HepG2 (cell line): ENCODE data around the gene ACADS. TPM values are rescaled to one million over a fixed set of nuclear protein-coding genes. Genes with fewer than 3 reads are reported as not detected.
A peak's percentile ranks its signal among the peaks of the same experiment; 100 is the strongest.

Experiments used
- AGO2 ChIP-seq: fragments of 200-400 bp; formaldehyde crosslinking; optimal IDR thresholded peaks from 2 replicates; pipeline ENCODE3; 2017; ENCODE audit warnings: mild to moderate bottlenecking, low read depth, low read length, moderate library complexity
- HDAC6 ChIP-seq: fragments of 200-600 bp; sonication (generic); IDR thresholded peaks from 2 replicates; pipeline ENCODE4 v1.7.0; 2017; ENCODE audit warnings: mild to moderate bottlenecking, antibody characterized with exemption, low read length, low read depth
- HNRNPL ChIP-seq: fragments of 200-400 bp; formaldehyde crosslinking; IDR thresholded peaks from 2 replicates; pipeline ENCODE4 v1.6.1; 2017; ENCODE audit warnings: mild to moderate bottlenecking, low read depth, low read length
- KDM5B ChIP-seq: sonication (generic); formaldehyde crosslinking; IDR thresholded peaks from 2 replicates; pipeline ENCODE4 v1.4.0; 2020; ENCODE audit warnings: missing genetic modification reagents, mild to moderate bottlenecking, borderline replicate concordance
- RCOR2 ChIP-seq: IDR thresholded peaks from 2 replicates; pipeline ENCODE4 v1.6.1; 2016; ENCODE audit warnings: missing biosample characterization, missing genetic modification reagents
- SALL2 ChIP-seq: sonication (generic); formaldehyde crosslinking; IDR thresholded peaks from 2 replicates; pipeline ENCODE4 v1.8.1; 2023; ENCODE audit warnings: mild to moderate bottlenecking, missing genetic modification reagents, inconsistent platforms
- SAP130 ChIP-seq: IDR thresholded peaks from 2 replicates; pipeline ENCODE4 v1.6.1; 2016; ENCODE audit warnings: low read depth
- TFDP2 ChIP-seq: sonication (generic); formaldehyde crosslinking; IDR thresholded peaks from 2 replicates; pipeline ENCODE4 v1.4.0; 2020; ENCODE audit warnings: missing genetic modification reagents
- TFE3 ChIP-seq: IDR thresholded peaks from 2 replicates; pipeline ENCODE4 v1.6.1; 2016
- TOPORS ChIP-seq: sonication (generic); formaldehyde crosslinking; IDR thresholded peaks from 2 replicates; pipeline ENCODE4 v1.8.0; 2023; ENCODE audit warnings: mild to moderate bottlenecking, missing genetic modification reagents
- YY1 ChIP-seq: IDR thresholded peaks from 2 replicates; pipeline ENCODE4 v1.6.1; 2011; ENCODE audit warnings: low read length, low read depth, moderate library complexity, mild to moderate bottlenecking; ENCODE audit not compliant: insufficient read depth, insufficient replicate concordance
- ZFYVE20 ChIP-seq: sonication (generic); formaldehyde crosslinking; IDR thresholded peaks from 2 replicates; pipeline ENCODE4 v1.8.0; 2023; ENCODE audit warnings: low read depth, mild to moderate bottlenecking, moderate library complexity, missing genetic modification reagents, borderline replicate concordance
- ZMYM3 ChIP-seq: sonication (generic); formaldehyde crosslinking; IDR thresholded peaks from 2 replicates; pipeline ENCODE4 v1.5.1; 2020; ENCODE audit warnings: mild to moderate bottlenecking, missing genetic modification reagents
- ZNF530 ChIP-seq: sonication (generic); formaldehyde crosslinking; IDR thresholded peaks from 2 replicates; pipeline ENCODE4 v1.5.0; 2020; ENCODE audit warnings: low read depth, mild to moderate bottlenecking, missing genetic modification reagents
- ZNF557 ChIP-seq: sonication (generic); formaldehyde crosslinking; IDR thresholded peaks from 2 replicates; pipeline ENCODE4 v1.4.0; 2020; ENCODE audit warnings: missing genetic modification reagents
- ZNF646 ChIP-seq: sonication (generic); formaldehyde crosslinking; IDR thresholded peaks from 2 replicates; pipeline ENCODE4 v1.9.0; 2021; ENCODE audit warnings: mild to moderate bottlenecking, missing genetic modification reagents
- ZNF660 ChIP-seq: sonication (generic); formaldehyde crosslinking; IDR thresholded peaks from 2 replicates; pipeline ENCODE4 v1.5.1; 2020; ENCODE audit warnings: mild to moderate bottlenecking, low read depth, missing genetic modification reagents, borderline replicate concordance
- ZNF768 ChIP-seq: sonication (generic); formaldehyde crosslinking; IDR thresholded peaks from 2 replicates; pipeline ENCODE4 v1.4.0; 2020; ENCODE audit warnings: missing genetic modification reagents
- ZNF776 ChIP-seq: sonication (generic); formaldehyde crosslinking; IDR thresholded peaks from 2 replicates; pipeline ENCODE4 v1.4.0; 2020; ENCODE audit warnings: mild to moderate bottlenecking, missing genetic modification reagents
- ZNF839 ChIP-seq: sonication (generic); formaldehyde crosslinking; IDR thresholded peaks from 2 replicates; pipeline ENCODE4 v1.4.0; 2020; ENCODE audit warnings: missing genetic modification reagents, mild to moderate bottlenecking, borderline replicate concordance
- ZSCAN21 ChIP-seq: sonication (generic); formaldehyde crosslinking; IDR thresholded peaks from 2 replicates; pipeline ENCODE4 v1.8.0; 2022; ENCODE audit warnings: mild to moderate bottlenecking, missing genetic modification reagents, moderate library complexity, borderline replicate concordance
- polyA plus RNA-seq, 8 experiments: library from polyadenylated mRNA; depleted of rRNA in 3 of 8; stranded (reverse) in 7 of 8; unstranded in 1 of 8; fragments of >200 nt; fragmentation: Illumina TruSeq in 4 of 8; extraction: Trizol in 4 of 8; gene quantifications; 2 replicates each; pipeline versions ENCODE4 v1.2.1 to v1.2.3, GENCODE V29; 2011 to 2016; ENCODE audit warnings: low read depth in 4 of 8, missing spikeins in 1 of 8, mixed read lengths in 1 of 8; ENCODE audit not compliant: insufficient read depth in 1 of 8
- total RNA-seq, 5 experiments: library from RNA; depleted of rRNA; stranded (reverse); fragments of >200 nt; fragmentation: Illumina TruSeq; extraction: Trizol; gene quantifications; 2 replicates each; pipeline ENCODE4 v1.2.3, GENCODE V29; 2016; ENCODE audit warnings: low read depth in 1 of 5

The ACADS gene
- total and polyA plus RNA-seq, 2 of the 13 experiments (the other 11 are each of a cell fraction or from before 2014, with no cell fraction given) = 17.4 to 27.7 TPM

- TF ChIP-seq ZNF557 (CRISPR knock-in tag) (no peak), RCOR2 (CRISPR knock-in tag) (no peak), TFE3 (no peak), HDAC6 (no peak), ZFYVE20 (no peak), ZNF530 (CRISPR knock-in tag) (no peak), ZNF839 (no peak), ZNF646 (CRISPR knock-in tag) (no peak), ZMYM3 (CRISPR knock-in tag) (no peak), SALL2 (CRISPR knock-in tag) (no peak), AGO2 (peak; percentile 83), ZSCAN21 (CRISPR knock-in tag) (peak; percentile 78), KDM5B (CRISPR knock-in tag) (peak; percentile 74; the same call in 1 of the 2 replicates), ZNF660 (CRISPR knock-in tag) (no peak), ZNF768 (no peak; the same call in 1 of the 2 replicates), HNRNPL (no peak), YY1 (peak; percentile 75), TOPORS (CRISPR knock-in tag) (no peak), TFDP2 (CRISPR knock-in tag) (peak; percentile 66; the same call in 1 of the 2 replicates), SAP130 (peak; percentile 87), ZNF776 (CRISPR knock-in tag) (no peak; the same call in 1 of the 2 replicates)
Observed at GRCh38 chr12:120725659-120726509, at the start of gene ACADS (continued).
